ENCODE results near the gene OR7C2. TPM values are rescaled to one million over a fixed set of nuclear protein-coding genes. Genes with fewer than 3 reads are reported as not detected.

OR7C2 gene
- polyA plus RNA-seq, 3 donors, result not detected

DNA sequence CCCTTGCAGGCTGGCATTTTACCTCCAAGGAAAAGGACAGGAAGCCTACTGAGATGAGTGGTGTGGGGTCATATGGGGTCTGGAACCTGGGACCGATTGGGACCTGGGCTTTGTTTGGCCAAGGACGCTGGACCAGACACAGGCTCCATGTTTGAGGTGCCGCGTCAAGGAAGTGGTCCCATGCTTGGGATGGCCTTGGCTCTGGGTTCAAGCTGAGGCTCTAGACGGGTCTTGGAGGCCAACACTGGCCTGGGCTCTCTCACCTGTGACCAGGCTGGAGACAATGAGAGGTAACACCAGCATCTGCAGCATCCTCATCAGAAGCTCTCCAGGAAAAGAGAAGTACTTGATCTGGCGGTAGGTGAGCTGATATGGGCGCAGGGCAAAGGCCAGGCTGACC, 30.2 kb downstream of the OR7C2 start:
- Mint-ChIP-seq H3K27ac (peak overlapping the region in 1 of 7 donors; percentile 26), H3K4me3 (no peak overlapping the region), H3K27me3 (ENCODE audit: low read depth in 3 of 3) (peaks cover 0 to 19% (median 4%) of the 10 kb centered on the region in 3 donors), H3K9me3 (peaks cover 0 to 5% (median 1%) of the 10 kb centered on the region in 7 donors), H3K4me1 (no peaks in the 10 kb centered on the region), H3K36me3 (no peaks in the 10 kb centered on the region)
- no peaks in the 10 kb centered on the region for H3K4me1 ChIP-seq (ENCODE audit: control insufficient read depth in 1 of 2, insufficient read depth in 2 of 2, low read length in 2 of 2)
- no peak overlapping the region for H3K4me2 ChIP-seq (replicated peaks; ENCODE audit: extremely low read depth, low read length, poor library complexity, severe bottlenecking)
- DNase-seq, result no peak
- H4K20me1 ChIP-seq (ENCODE audit: insufficient read depth, low read length), result no peaks in the 10 kb centered on the region
- intact Hi-C loops (cut with micrococcal nuclease), result no loop called here
- H3K36me3 ChIP-seq (replicated peaks in 1 of 2; ENCODE audit: control insufficient read depth in 1 of 2, insufficient read depth in 2 of 2, low read length in 2 of 2), result no peaks in the 10 kb centered on the region
- H3K9ac ChIP-seq (ENCODE audit: insufficient read depth, low read length, poor library complexity, severe bottlenecking), result no peak overlapping the region
- no peak overlapping the region for H2AFZ ChIP-seq (ENCODE audit: insufficient read depth, low read depth, low read length, poor library complexity, severe bottlenecking)
- no peaks in the 10 kb centered on the region for H3K9me3 ChIP-seq (replicated peaks in 1 of 2; ENCODE audit: control insufficient read depth in 1 of 2, insufficient read depth in 1 of 2, low read length in 2 of 2)
- TF ChIP-seq CTCF (IDR thresholded peaks at IDR 0.05), result no peak
- no peaks in the 10 kb centered on the region for H3K79me2 ChIP-seq (ENCODE audit: insufficient read depth, low read length)
- no peak overlapping the region for H3K4me3 ChIP-seq (replicated peaks in 1 of 3; ENCODE audit: low read depth in 2 of 3, low read length in 3 of 3)
- peaks cover 0 to 4% of the 10 kb centered on the region in 2 donors for H3K27me3 ChIP-seq (ENCODE audit: control insufficient read depth in 2 of 2, insufficient read depth in 2 of 2, low read length in 2 of 2)
- H3K27ac ChIP-seq (ENCODE audit: low read depth in 1 of 2, low read length in 2 of 2), result no peak overlapping the region
- 89% methylated on average over 6 of the region's 7 CpGs for WGBS (ENCODE audit: insufficient coverage)

GRCh38 chr19:14972676-14973075, 31.4 kb downstream of the OR7C2 start:
- Histone ChIP-seq H3K9me3 (replicated peaks in 1 of 2; ENCODE audit: control insufficient read depth in 1 of 2, insufficient read depth in 1 of 2, low read length in 2 of 2) (peaks cover 0 to 4% of the 10 kb centered on the region in 2 donors), H2AFZ (ENCODE audit: insufficient read depth, low read depth, low read length, poor library complexity, severe bottlenecking) (no peak overlapping the region), H3K79me2 (ENCODE audit: insufficient read depth, low read length) (no peaks in the 10 kb centered on the region), H3K27me3 (ENCODE audit: control insufficient read depth in 2 of 2, insufficient read depth in 2 of 2, low read length in 2 of 2) (peaks cover 3 to 14% of the 10 kb centered on the region in 2 donors), H3K4me2 (replicated peaks; ENCODE audit: extremely low read depth, low read length, poor library complexity, severe bottlenecking) (no peak overlapping the region), H3K9ac (ENCODE audit: insufficient read depth, low read length, poor library complexity, severe bottlenecking) (no peak overlapping the region), H3K36me3 (replicated peaks in 1 of 2; ENCODE audit: control insufficient read depth in 1 of 2, insufficient read depth in 2 of 2, low read length in 2 of 2) (no peaks in the 10 kb centered on the region), H3K4me1 (ENCODE audit: control insufficient read depth in 1 of 2, insufficient read depth in 2 of 2, low read length in 2 of 2) (no peaks in the 10 kb centered on the region), H3K4me3 (replicated peaks in 1 of 3; ENCODE audit: low read depth in 2 of 3, low read length in 3 of 3) (no peak overlapping the region), H4K20me1 (ENCODE audit: insufficient read depth, low read length) (no peaks in the 10 kb centered on the region), H3K27ac (ENCODE audit: low read depth in 1 of 2, low read length in 2 of 2) (no peak overlapping the region)
- DNase-seq, result no peak
- no peaks in the 10 kb centered on the region for H3K36me3 Mint-ChIP-seq
- no peaks in the 10 kb centered on the region for H3K4me1 Mint-ChIP-seq
- peaks cover 6 to 31% (median 12%) of the 10 kb centered on the region in 3 donors for H3K27me3 Mint-ChIP-seq (ENCODE audit: low read depth in 3 of 3)
- peaks cover 0 to 5% (median 1%) of the 10 kb centered on the region in 7 donors for H3K9me3 Mint-ChIP-seq
- peak overlapping the region in 1 of 7 donors; percentile 57 for H3K27ac Mint-ChIP-seq
- no peak for TF ChIP-seq CTCF (IDR thresholded peaks at IDR 0.05)
- intact Hi-C loops (cut with micrococcal nuclease), result no loop called here
- WGBS (ENCODE audit: insufficient coverage), result 95% methylated on average over 27 of the region's 27 CpGs
- no peak overlapping the region for H3K4me3 Mint-ChIP-seq
